Measurements from ENCODE around the gene SAMD10. TPM values are rescaled to one million over a fixed set of nuclear protein-coding genes. Genes with fewer than 3 reads are reported as not detected.
A peak's percentile ranks its signal among the peaks of the same experiment; 100 is the strongest.

Gene SAMD10
- polyA plus RNA-seq, 3 donors, result 0.34 to 2.4 (median 0.67) TPM

DNA sequence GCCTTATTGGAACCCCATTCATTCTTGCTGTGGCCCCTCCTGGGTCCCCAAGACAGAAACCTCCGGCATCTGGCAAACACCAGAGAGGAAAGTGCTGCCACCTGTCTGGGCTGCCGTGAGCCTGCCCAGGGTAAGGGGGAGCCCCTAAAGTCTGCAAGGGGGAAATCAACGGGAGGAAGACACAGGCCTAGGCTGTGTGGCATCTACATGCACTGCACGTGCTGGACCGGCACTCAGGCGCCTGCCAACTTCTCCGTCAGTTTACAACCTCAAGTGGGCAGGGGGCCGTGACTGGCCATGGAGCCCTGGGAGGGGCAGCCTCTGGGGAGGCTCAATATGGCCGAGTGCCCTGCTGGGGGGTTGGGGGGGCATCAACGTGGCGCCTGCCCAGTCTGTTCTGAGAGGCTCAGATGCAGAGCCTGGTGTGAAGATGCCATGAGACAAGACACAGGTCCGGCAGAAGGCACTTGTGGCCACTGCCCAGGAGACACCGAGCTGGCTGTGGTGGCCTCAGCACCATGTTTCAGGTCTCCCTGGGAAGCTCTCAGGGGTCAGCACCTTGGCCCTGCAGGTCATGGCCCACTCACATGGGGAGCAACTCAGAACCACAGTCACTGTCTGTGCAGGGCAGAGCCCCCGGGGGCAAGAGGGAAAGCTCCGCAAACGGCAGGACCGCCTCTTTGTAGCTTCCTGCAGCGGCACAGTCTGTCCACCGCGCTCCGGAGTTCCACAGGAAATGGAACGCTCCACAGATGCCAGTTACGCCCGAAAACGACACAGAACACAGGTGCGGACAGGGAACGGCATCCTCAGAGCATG lies 31.6 kb downstream of the SAMD10 start:
- peaks cover 0 to 2% (median 2%) of the 10 kb centered on the region in 3 donors for H3K27me3 Mint-ChIP-seq (ENCODE audit: low read depth in 3 of 3)
- Histone ChIP-seq H4K20me1 (ENCODE audit: insufficient read depth, low read length) (peaks cover 100% of the 10 kb centered on the region), H3K9me3 (replicated peaks in 1 of 2; ENCODE audit: control insufficient read depth in 1 of 2, insufficient read depth in 1 of 2, low read length in 2 of 2) (no peaks in the 10 kb centered on the region), H3K4me2 (replicated peaks; ENCODE audit: extremely low read depth, low read length, poor library complexity, severe bottlenecking) (peak overlapping the region; percentile 66), H3K4me1 (ENCODE audit: control insufficient read depth in 1 of 2, insufficient read depth in 2 of 2, low read length in 2 of 2) (peaks cover 32 to 36% of the 10 kb centered on the region in 2 donors), H3K36me3 (replicated peaks in 1 of 2; ENCODE audit: control insufficient read depth in 1 of 2, insufficient read depth in 2 of 2, low read length in 2 of 2) (peaks cover 35 to 36% of the 10 kb centered on the region in 2 donors), H3K27me3 (ENCODE audit: control insufficient read depth in 2 of 2, insufficient read depth in 2 of 2, low read length in 2 of 2) (no peaks in the 10 kb centered on the region), H3K27ac (ENCODE audit: low read depth in 1 of 2, low read length in 2 of 2) (peak overlapping the region in 1 of 2 donors; percentile 55), H3K79me2 (ENCODE audit: insufficient read depth, low read length) (peaks cover 93% of the 10 kb centered on the region), H3K9ac (ENCODE audit: insufficient read depth, low read length, poor library complexity, severe bottlenecking) (no peak overlapping the region), H3K4me3 (replicated peaks in 1 of 3; ENCODE audit: low read depth in 2 of 3, low read length in 3 of 3) (peak overlapping the region in 1 of 3 experiments; percentile 49), H2AFZ (ENCODE audit: insufficient read depth, low read depth, low read length, poor library complexity, severe bottlenecking) (no peak overlapping the region)
- peaks cover 33% of the 10 kb centered on the region for H3K4me1 Mint-ChIP-seq
- intact Hi-C loops (cut with micrococcal nuclease), result no loop called here
- TF ChIP-seq, protein P1, sequence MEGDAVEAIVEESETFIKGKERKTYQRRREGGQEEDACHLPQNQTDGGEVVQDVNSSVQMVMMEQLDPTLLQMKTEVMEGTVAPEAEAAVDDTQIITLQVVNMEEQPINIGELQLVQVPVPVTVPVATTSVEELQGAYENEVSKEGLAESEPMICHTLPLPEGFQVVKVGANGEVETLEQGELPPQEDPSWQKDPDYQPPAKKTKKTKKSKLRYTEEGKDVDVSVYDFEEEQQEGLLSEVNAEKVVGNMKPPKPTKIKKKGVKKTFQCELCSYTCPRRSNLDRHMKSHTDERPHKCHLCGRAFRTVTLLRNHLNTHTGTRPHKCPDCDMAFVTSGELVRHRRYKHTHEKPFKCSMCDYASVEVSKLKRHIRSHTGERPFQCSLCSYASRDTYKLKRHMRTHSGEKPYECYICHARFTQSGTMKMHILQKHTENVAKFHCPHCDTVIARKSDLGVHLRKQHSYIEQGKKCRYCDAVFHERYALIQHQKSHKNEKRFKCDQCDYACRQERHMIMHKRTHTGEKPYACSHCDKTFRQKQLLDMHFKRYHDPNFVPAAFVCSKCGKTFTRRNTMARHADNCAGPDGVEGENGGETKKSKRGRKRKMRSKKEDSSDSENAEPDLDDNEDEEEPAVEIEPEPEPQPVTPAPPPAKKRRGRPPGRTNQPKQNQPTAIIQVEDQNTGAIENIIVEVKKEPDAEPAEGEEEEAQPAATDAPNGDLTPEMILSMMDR (IDR thresholded peaks at IDR 0.05), result no peak
- H3K27ac Mint-ChIP-seq, result peak overlapping the region in 4 of 7 donors; percentile 18 to 87 (median 58)
- H3K4me3 Mint-ChIP-seq, result peak overlapping the region; percentile 54 to 90
- no peaks in the 10 kb centered on the region for H3K9me3 Mint-ChIP-seq
- H3K36me3 Mint-ChIP-seq, result peaks cover 19 to 36% of the 10 kb centered on the region in 2 donors
- DNase-seq, result no peak
- 20% methylated on average over 27 of the region's 27 CpGs for WGBS (ENCODE audit: insufficient coverage)

DNA sequence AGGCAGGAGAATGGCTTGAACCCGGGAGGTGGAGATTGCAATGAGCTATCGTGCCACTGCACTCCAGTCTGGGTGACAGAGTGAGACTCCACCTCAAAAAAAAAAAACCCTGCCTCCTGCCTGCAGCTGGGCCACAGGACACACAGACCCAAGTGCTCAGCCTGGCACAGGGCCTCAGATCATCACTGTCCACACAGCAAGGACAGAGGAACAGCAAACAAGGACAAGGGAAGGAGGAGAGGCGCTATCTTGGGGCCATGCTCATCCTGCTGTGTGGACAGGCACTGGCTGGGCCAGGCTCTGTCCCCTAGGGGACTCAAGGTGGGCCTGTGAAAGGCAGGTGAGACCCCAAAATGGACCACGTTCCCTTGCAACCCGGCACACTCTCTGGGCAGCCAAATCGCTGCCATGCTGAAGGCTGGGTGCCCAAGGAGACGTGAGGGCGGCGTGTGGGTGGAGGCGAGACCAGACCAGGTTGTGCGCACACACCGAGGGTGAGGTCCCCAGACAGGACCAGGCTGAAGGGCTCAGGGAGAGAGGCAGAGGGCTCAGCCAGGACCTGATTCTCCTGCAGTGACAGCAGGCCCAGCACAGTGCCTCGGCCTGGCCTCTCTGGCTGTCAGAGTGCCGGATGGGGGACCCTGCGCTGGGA lies 32.3 kb downstream of the SAMD10 start:
- Histone ChIP-seq H3K36me3 (replicated peaks in 1 of 2; ENCODE audit: control insufficient read depth in 1 of 2, insufficient read depth in 2 of 2, low read length in 2 of 2) (peaks cover 35 to 38% of the 10 kb centered on the region in 2 donors), H3K9me3 (replicated peaks in 1 of 2; ENCODE audit: control insufficient read depth in 1 of 2, insufficient read depth in 1 of 2, low read length in 2 of 2) (no peaks in the 10 kb centered on the region), H2AFZ (ENCODE audit: insufficient read depth, low read depth, low read length, poor library complexity, severe bottlenecking) (no peak overlapping the region), H3K4me1 (ENCODE audit: control insufficient read depth in 1 of 2, insufficient read depth in 2 of 2, low read length in 2 of 2) (peaks cover 39 to 43% of the 10 kb centered on the region in 2 donors), H3K79me2 (ENCODE audit: insufficient read depth, low read length) (peaks cover 86% of the 10 kb centered on the region), H3K4me2 (replicated peaks; ENCODE audit: extremely low read depth, low read length, poor library complexity, severe bottlenecking) (peak overlapping the region; percentile 66), H3K27ac (ENCODE audit: low read depth in 1 of 2, low read length in 2 of 2) (no peak overlapping the region), H3K27me3 (ENCODE audit: control insufficient read depth in 2 of 2, insufficient read depth in 2 of 2, low read length in 2 of 2) (no peaks in the 10 kb centered on the region), H4K20me1 (ENCODE audit: insufficient read depth, low read length) (peaks cover 100% of the 10 kb centered on the region), H3K9ac (ENCODE audit: insufficient read depth, low read length, poor library complexity, severe bottlenecking) (no peak overlapping the region), H3K4me3 (replicated peaks in 1 of 3; ENCODE audit: low read depth in 2 of 3, low read length in 3 of 3) (no peak overlapping the region)
- DNase-seq, result peak in 1 of 3 donors; percentile 5
- Mint-ChIP-seq H3K36me3 (peaks cover 19 to 39% of the 10 kb centered on the region in 2 donors), H3K27ac (peak overlapping the region in 2 of 7 donors; percentile 23 to 30), H3K9me3 (peaks cover 0 to 2% (median 0%) of the 10 kb centered on the region in 7 donors), H3K27me3 (ENCODE audit: low read depth in 3 of 3) (peaks cover 0 to 2% (median 2%) of the 10 kb centered on the region in 3 donors), H3K4me3 (no peak overlapping the region), H3K4me1 (peaks cover 38% of the 10 kb centered on the region)
- intact Hi-C loops (cut with micrococcal nuclease), result no loop called here
- TF ChIP-seq, protein P1 (IDR thresholded peaks at IDR 0.05), result no peak
- WGBS (ENCODE audit: insufficient coverage), result 93% methylated on average over 13 of the region's 15 CpGs
